ENCODE data around the gene PLGRKT.

GRCh38 chr9:5486988-5487387, 49.3 kb upstream of the PLGRKT start:
- TF ChIP-seq, protein P1, sequence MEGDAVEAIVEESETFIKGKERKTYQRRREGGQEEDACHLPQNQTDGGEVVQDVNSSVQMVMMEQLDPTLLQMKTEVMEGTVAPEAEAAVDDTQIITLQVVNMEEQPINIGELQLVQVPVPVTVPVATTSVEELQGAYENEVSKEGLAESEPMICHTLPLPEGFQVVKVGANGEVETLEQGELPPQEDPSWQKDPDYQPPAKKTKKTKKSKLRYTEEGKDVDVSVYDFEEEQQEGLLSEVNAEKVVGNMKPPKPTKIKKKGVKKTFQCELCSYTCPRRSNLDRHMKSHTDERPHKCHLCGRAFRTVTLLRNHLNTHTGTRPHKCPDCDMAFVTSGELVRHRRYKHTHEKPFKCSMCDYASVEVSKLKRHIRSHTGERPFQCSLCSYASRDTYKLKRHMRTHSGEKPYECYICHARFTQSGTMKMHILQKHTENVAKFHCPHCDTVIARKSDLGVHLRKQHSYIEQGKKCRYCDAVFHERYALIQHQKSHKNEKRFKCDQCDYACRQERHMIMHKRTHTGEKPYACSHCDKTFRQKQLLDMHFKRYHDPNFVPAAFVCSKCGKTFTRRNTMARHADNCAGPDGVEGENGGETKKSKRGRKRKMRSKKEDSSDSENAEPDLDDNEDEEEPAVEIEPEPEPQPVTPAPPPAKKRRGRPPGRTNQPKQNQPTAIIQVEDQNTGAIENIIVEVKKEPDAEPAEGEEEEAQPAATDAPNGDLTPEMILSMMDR (IDR thresholded peaks at IDR 0.05), result no peak
- TF ChIP-seq POLR2A (IDR thresholded peaks at IDR 0.05), result no peak
